ENCODE measurements around the gene PLGLB1.
"Not testable (repeated sequence)": the region's sequence is repeated elsewhere in the genome, so short reads cannot be mapped to it uniquely, and the experiment has no call there.

GRCh38 chr2:87028607-87029006 lies 7.0 kb upstream of the PLGLB1 start:
- not testable (repeated sequence) for TF ChIP-seq CTCF, EZH2 (IDR thresholded peaks at IDR 0.05)
